Sigmoid colon (tissue), 4 donors: ENCODE measurements around the gene PTPRF.

Source experiments
- EP300 ChIP-seq, 4 donors: sonication (generic); formaldehyde crosslinking; IDR thresholded peaks; one replicate each; pipeline ENCODE4 v1.6.1; 2017; ENCODE audit warnings: antibody characterized with exemption in 4 of 4
- POLR2A ChIP-seq, 2 donors: fragments of 450-650 bp; IDR thresholded peaks; one replicate each; pipeline ENCODE4 v1.6.1; 2016; ENCODE audit warnings: antibody characterized with exemption in 2 of 2, mild to moderate bottlenecking in 2 of 2, moderate library complexity in 2 of 2
- POLR2AphosphoS5 ChIP-seq, 4 donors: sonication (generic); formaldehyde crosslinking; IDR thresholded peaks; one replicate each; pipeline ENCODE4 v1.6.1; 2017; ENCODE audit warnings: antibody characterized with exemption in 4 of 4
- TF ChIP-seq, protein P1 (sequence below), 4 experiments: fragments of 450-650 bp in 3 of 4; fragments of 200-600 bp in 1 of 4; IDR thresholded peaks; one replicate each; pipeline ENCODE4 v1.5.1; 2016 to 2019; ENCODE audit warnings: antibody characterized with exemption in 4 of 4, mild to moderate bottlenecking in 3 of 4, moderate library complexity in 2 of 4

- TF ChIP-seq, protein P1, sequence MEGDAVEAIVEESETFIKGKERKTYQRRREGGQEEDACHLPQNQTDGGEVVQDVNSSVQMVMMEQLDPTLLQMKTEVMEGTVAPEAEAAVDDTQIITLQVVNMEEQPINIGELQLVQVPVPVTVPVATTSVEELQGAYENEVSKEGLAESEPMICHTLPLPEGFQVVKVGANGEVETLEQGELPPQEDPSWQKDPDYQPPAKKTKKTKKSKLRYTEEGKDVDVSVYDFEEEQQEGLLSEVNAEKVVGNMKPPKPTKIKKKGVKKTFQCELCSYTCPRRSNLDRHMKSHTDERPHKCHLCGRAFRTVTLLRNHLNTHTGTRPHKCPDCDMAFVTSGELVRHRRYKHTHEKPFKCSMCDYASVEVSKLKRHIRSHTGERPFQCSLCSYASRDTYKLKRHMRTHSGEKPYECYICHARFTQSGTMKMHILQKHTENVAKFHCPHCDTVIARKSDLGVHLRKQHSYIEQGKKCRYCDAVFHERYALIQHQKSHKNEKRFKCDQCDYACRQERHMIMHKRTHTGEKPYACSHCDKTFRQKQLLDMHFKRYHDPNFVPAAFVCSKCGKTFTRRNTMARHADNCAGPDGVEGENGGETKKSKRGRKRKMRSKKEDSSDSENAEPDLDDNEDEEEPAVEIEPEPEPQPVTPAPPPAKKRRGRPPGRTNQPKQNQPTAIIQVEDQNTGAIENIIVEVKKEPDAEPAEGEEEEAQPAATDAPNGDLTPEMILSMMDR (IDR thresholded peaks at IDR 0.05), result no peak
- TF ChIP-seq EP300 (IDR thresholded peaks at IDR 0.05), result no peak
- no peak for TF ChIP-seq POLR2A (IDR thresholded peaks at IDR 0.05)
- TF ChIP-seq POLR2AphosphoS5 (IDR thresholded peaks at IDR 0.05), result no peak
Observed at GRCh38 chr1:43651188-43651587, 120.5 kb downstream of the PTPRF start.
